Measurements from ENCODE around the gene ARHGAP27.

The ARHGAP27 gene

GRCh38 chr17:45385331-45385997 lies 47.2 kb downstream of the ARHGAP27 start:
- DNase-seq (peak; percentile 95), ATAC-seq (peak; percentile 87)

- DNase-seq: no peak
- ATAC-seq: no peak
Observed at GRCh38 chr17:45384789-45385262, 47.8 kb downstream of the ARHGAP27 start.

GRCh38 chr17:45384047-45384788 lies 48.5 kb downstream of the ARHGAP27 start:
- ATAC-seq: no peak
- DNase-seq: no peak

- ATAC-seq (no peak), DNase-seq (no peak)
Observed at GRCh38 chr17:45383003-45383402, 49.7 kb downstream of the ARHGAP27 start.

GRCh38 chr17:45382226-45382625 lies 50.4 kb downstream of the ARHGAP27 start:
- DNase-seq (no peak), ATAC-seq (no peak)

- no peak for ATAC-seq
- DNase-seq: no peak
Observed at GRCh38 chr17:45380991-45381390, 51.7 kb downstream of the ARHGAP27 start.

- DNase-seq (no peak), ATAC-seq (no peak)
Observed at GRCh38 chr17:45380046-45380765, 52.5 kb downstream of the ARHGAP27 start.

GRCh38 chr17:45377401-45377800 lies 55.3 kb downstream of the ARHGAP27 start:
- DNase-seq (no peak), ATAC-seq (no peak)

GRCh38 chr17:45376171-45377005 lies 56.3 kb downstream of the ARHGAP27 start:
- DNase-seq (no peak), ATAC-seq (no peak)

- DNase-seq: no peak
- no peak for ATAC-seq
Observed at GRCh38 chr17:45374501-45374900, 58.2 kb downstream of the ARHGAP27 start.

GRCh38 chr17:45372325-45372869 lies 60.3 kb downstream of the ARHGAP27 start:
- no peak for DNase-seq

GRCh38 chr17:45371414-45372324 lies 61.0 kb downstream of the ARHGAP27 start:
- DNase-seq (peak; percentile 73), ATAC-seq (peak; percentile 85)

More at GRCh38 chr17:45372325-45372869, 60.3 kb downstream of the ARHGAP27 start:
- ATAC-seq: no peak

- DNase-seq (no peak), ATAC-seq (no peak)
Observed at GRCh38 chr17:45370949-45371413, 61.7 kb downstream of the ARHGAP27 start.

GRCh38 chr17:45369421-45369820 lies 63.2 kb downstream of the ARHGAP27 start:
- DNase-seq (no peak), ATAC-seq (no peak)

GRCh38 chr17:45368651-45369050 lies 64.0 kb downstream of the ARHGAP27 start:
- no peak for DNase-seq
- ATAC-seq: no peak

GRCh38 chr17:45367216-45367615 lies 65.5 kb downstream of the ARHGAP27 start:
- no peak for ATAC-seq
- no peak for DNase-seq

GRCh38 chr17:45366691-45367090 lies 66.0 kb downstream of the ARHGAP27 start:
- no peak for DNase-seq
- no peak for ATAC-seq

- ATAC-seq (no peak), DNase-seq (no peak)
Observed at GRCh38 chr17:45366049-45366448, 66.6 kb downstream of the ARHGAP27 start.

GRCh38 chr17:45364531-45365390 lies 67.9 kb downstream of the ARHGAP27 start:
- ATAC-seq (no peak), DNase-seq (no peak)

All from stimulated activated naive CD8-positive, alpha-beta T cell treated with anti-CD3 and anti-CD28 coated beads, Interleukin-15, Interleukin-2, amounts not matched to agents 100 U/mL and 50 U/mL, for 24 hours (primary cell).